H9 (cell line): Measurements from ENCODE around the gene APBA2. TPM values are rescaled to one million over a fixed set of nuclear protein-coding genes. Genes with fewer than 3 reads are reported as not detected.
A peak's percentile ranks its signal among the peaks of the same experiment; 100 is the strongest.

Experiments used
- DNase-seq: peaks from one replicate; pipeline ENCODE4 v3.0.0-alpha.2; 2017
- H2AFZ ChIP-seq: one replicate; pipeline ENCODE4 v1.6.1; 2013; ENCODE audit warnings: mild to moderate bottlenecking, low read length, control low read depth, moderate library complexity
- H2AK5ac ChIP-seq: 2 replicates; pipeline ENCODE4 v1.6.1; 2013; ENCODE audit warnings: low read length, control low read depth, mixed read lengths; ENCODE audit not compliant: insufficient read length
- H2BK120ac ChIP-seq: one replicate; pipeline ENCODE4 v1.6.1; 2013; ENCODE audit warnings: low read depth, mild to moderate bottlenecking, low read length, control low read depth, inconsistent platforms; ENCODE audit not compliant: poor library complexity, severe bottlenecking
- H2BK12ac ChIP-seq: 2 replicates; pipeline ENCODE4 v1.6.1; 2013; ENCODE audit warnings: low read length, control low read depth, mixed read lengths, low read depth; ENCODE audit not compliant: insufficient read length
- H2BK15ac ChIP-seq: 2 replicates; pipeline ENCODE4 v1.6.1; 2013; ENCODE audit warnings: low read depth, low read length, control low read depth
- H2BK20ac ChIP-seq: one replicate; pipeline ENCODE4 v1.6.1; 2013; ENCODE audit warnings: low read depth, mild to moderate bottlenecking, low read length, control low read depth, inconsistent platforms; ENCODE audit not compliant: poor library complexity, severe bottlenecking
- H2BK5ac ChIP-seq: 2 replicates; pipeline ENCODE4 v1.6.1; 2013; ENCODE audit warnings: low read length, control low read depth, mixed read lengths; ENCODE audit not compliant: insufficient read length
- H3K14ac ChIP-seq: 2 replicates; pipeline ENCODE4 v1.6.1; 2013; ENCODE audit warnings: low read length, control low read depth; ENCODE audit not compliant: insufficient read depth
- H3K18ac ChIP-seq: 2 replicates; pipeline ENCODE4 v1.6.1; 2013; ENCODE audit warnings: low read depth, mild to moderate bottlenecking, mixed read lengths, low read length, control low read depth; ENCODE audit not compliant: insufficient read length
- H3K23ac ChIP-seq: 2 replicates; pipeline ENCODE4 v1.6.1; 2013; ENCODE audit warnings: low read length, control low read depth, mixed read lengths, low read depth; ENCODE audit not compliant: insufficient read length
- H3K23me2 ChIP-seq: 2 replicates; pipeline ENCODE4 v1.6.1; 2013; ENCODE audit warnings: low read depth, mild to moderate bottlenecking, mixed read lengths, low read length, control low read depth; ENCODE audit not compliant: insufficient read length, poor library complexity, severe bottlenecking
- H3K27ac ChIP-seq: 2 replicates; pipeline ENCODE4 v1.5.1; 2013; ENCODE audit warnings: low read length, control low read depth, mixed read lengths, low read depth; ENCODE audit not compliant: insufficient read length
- H3K27me3 ChIP-seq: 2 replicates; pipeline ENCODE4 v1.6.1; 2013; ENCODE audit warnings: low read length, control low read depth, inconsistent platforms; ENCODE audit not compliant: insufficient read depth
- H3K4ac ChIP-seq: 2 replicates; pipeline ENCODE4 v1.6.1; 2013; ENCODE audit warnings: low read depth, mild to moderate bottlenecking, control low read depth, inconsistent platforms, low read length, moderate library complexity
- H3K4me1 ChIP-seq: 2 replicates; pipeline ENCODE4 v1.6.1; 2013; ENCODE audit warnings: low read length, control low read depth, inconsistent platforms; ENCODE audit not compliant: insufficient read depth
- H3K4me2 ChIP-seq: 2 replicates; pipeline ENCODE4 v1.6.1; 2013; ENCODE audit warnings: low read length, control low read depth, mixed read lengths; ENCODE audit not compliant: insufficient read length, insufficient read depth
- H3K56ac ChIP-seq: 2 replicates; pipeline ENCODE4 v1.6.1; 2013; ENCODE audit warnings: low read depth, mild to moderate bottlenecking, mixed read lengths, low read length, control low read depth; ENCODE audit not compliant: insufficient read length
- H3K79me1 ChIP-seq: 2 replicates; pipeline ENCODE4 v1.6.1; 2013; ENCODE audit warnings: low read depth, mild to moderate bottlenecking, moderate library complexity, low read length, control low read depth, inconsistent platforms; ENCODE audit not compliant: insufficient read depth, poor library complexity, severe bottlenecking
- H3K79me2 ChIP-seq: 2 replicates; pipeline ENCODE4 v1.6.1; 2013; ENCODE audit warnings: low read length, control low read depth, inconsistent platforms; ENCODE audit not compliant: insufficient read depth
- H3K9ac ChIP-seq: 2 replicates; pipeline ENCODE4 v1.6.1; 2013; ENCODE audit warnings: low read length, control low read depth, mixed read lengths; ENCODE audit not compliant: insufficient read length; ENCODE audit errors: extremely low read depth
- H3K9me3 ChIP-seq: one replicate; pipeline ENCODE4 v1.6.1; 2013; ENCODE audit warnings: low read depth, low read length, inconsistent platforms; ENCODE audit not compliant: control insufficient read depth
- H3T11ph ChIP-seq: one replicate; pipeline ENCODE4 v1.6.1; 2013; ENCODE audit warnings: mild to moderate bottlenecking, low read length, control low read depth, inconsistent platforms
- H4K20me1 ChIP-seq: one replicate; pipeline ENCODE4 v1.6.1; 2013; ENCODE audit not compliant: control insufficient read depth, insufficient read length, insufficient read depth
- H4K5ac ChIP-seq: 2 replicates; pipeline ENCODE4 v1.6.1; 2013; ENCODE audit warnings: low read depth, mild to moderate bottlenecking, mixed read lengths, low read length, control low read depth; ENCODE audit not compliant: insufficient read length
- H4K8ac ChIP-seq: replicated peaks from 2 replicates; pipeline ENCODE4 v1.6.1; 2013; ENCODE audit warnings: low read length, control low read depth, mixed read lengths, low read depth; ENCODE audit not compliant: insufficient read length
- H4K91ac ChIP-seq: 2 replicates; pipeline ENCODE4 v1.6.1; 2013; ENCODE audit warnings: low read depth, mild to moderate bottlenecking, moderate library complexity, mixed read lengths, low read length, control low read depth; ENCODE audit not compliant: insufficient read length
- H3K27ac Mint-ChIP-seq, 3 experiments: 2 replicates in 2 of 3; 3 replicates in 1 of 3; pipeline ENCODE4 v1.8.0; 2020 to 2021; ENCODE audit warnings: mixed read lengths in 3 of 3, mild to moderate bottlenecking in 1 of 3, moderate library complexity in 1 of 3
- H3K27me3 Mint-ChIP-seq: 2 replicates; pipeline ENCODE4 v1.8.0; 2021; ENCODE audit warnings: low read depth, mild to moderate bottlenecking, moderate library complexity, mixed read lengths
- H3K36me3 Mint-ChIP-seq, 3 experiments: 2 replicates in 2 of 3; 3 replicates in 1 of 3; pipeline ENCODE4 v1.8.0; 2020 to 2021; ENCODE audit warnings: low read depth in 3 of 3, mixed read lengths in 3 of 3; ENCODE audit not compliant: insufficient read depth in 1 of 3
- H3K4me1 Mint-ChIP-seq, 2 experiments: 2 replicates each; pipeline ENCODE4 v1.8.0; 2020; ENCODE audit warnings: mixed read lengths in 2 of 2
- H3K4me3 Mint-ChIP-seq, 2 experiments: 2 replicates in 1 of 2; 3 replicates in 1 of 2; pipeline ENCODE4 v1.8.0; 2020 to 2021; ENCODE audit warnings: mild to moderate bottlenecking in 2 of 2, mixed read lengths in 2 of 2, moderate library complexity in 1 of 2
- H3K9me3 Mint-ChIP-seq, 2 experiments: 2 replicates in 1 of 2; 3 replicates in 1 of 2; pipeline ENCODE4 v1.8.0; 2020; ENCODE audit warnings: mild to moderate bottlenecking in 2 of 2, mixed read lengths in 2 of 2, moderate library complexity in 1 of 2
- WGBS: extraction: QIAGEN DNeasy Blood & Tissue Kit; methylation state at CpG from one replicate; pipeline ENCODE4 v1.1.7; 2013; ENCODE audit warnings: missing lambda C conversion rate, low lambda C conversion rate, mixed read lengths; ENCODE audit not compliant: insufficient read length; ENCODE audit errors: extremely low coverage; 5-methylcytosine and 5-hydroxymethylcytosine counted together
- total RNA-seq: library from RNA; stranded (reverse); gene quantifications from 2 replicates; pipeline ENCODE4 v1.2.1, GENCODE V29; 2021
- TF ChIP-seq, protein P1 (sequence below): fragments of 200-600 bp; sonication (generic); conservative IDR thresholded peaks from 3 replicates; pipeline ENCODE4 v1.8.0; 2021; ENCODE audit warnings: antibody characterized with exemption, mild to moderate bottlenecking

The APBA2 gene
- total RNA-seq, 1 experiment from 2014 or later: 14.3 TPM

DNA sequence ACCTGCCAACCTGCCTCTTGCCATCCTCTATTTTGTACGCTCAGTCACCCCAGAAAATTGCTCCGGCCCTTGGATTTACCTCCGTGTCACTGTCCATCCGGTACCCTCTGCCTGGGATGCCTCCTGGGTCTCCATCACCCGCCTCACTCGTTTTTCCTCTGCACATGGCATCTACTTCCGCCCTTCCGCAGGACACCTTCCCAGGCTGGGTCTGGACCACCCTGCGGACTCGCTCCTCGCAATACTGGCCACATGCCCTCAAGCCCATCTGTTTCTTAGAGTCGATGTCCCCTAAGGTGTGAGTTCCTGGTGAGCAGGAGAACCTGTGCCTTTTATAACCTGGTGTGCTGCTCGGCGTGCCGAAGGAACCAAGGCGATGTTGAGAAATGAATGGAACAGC lies 58.5 kb downstream of the APBA2 start:
- Histone ChIP-seq H3K4ac (no peak overlapping the region), H2AK5ac (no peak overlapping the region), H2BK120ac (no peak overlapping the region), H3K79me2 (no peaks in the 10 kb centered on the region), H4K5ac (no peak overlapping the region), H4K91ac (no peak overlapping the region), H3K4me1 (no peaks in the 10 kb centered on the region), H3K14ac (no peak overlapping the region; the same call in 1 of the 2 replicates), H4K20me1 (no peaks in the 10 kb centered on the region), H4K8ac (no peak overlapping the region), H3K9ac (no peak overlapping the region), H2BK5ac (no peak overlapping the region), H2AFZ (no peak overlapping the region), H2BK15ac (no peak overlapping the region), H3K27ac (no peak overlapping the region), H3K18ac (no peak overlapping the region), H2BK20ac (no peak overlapping the region), H3K9me3 (no peaks in the 10 kb centered on the region), H3K56ac (no peak overlapping the region), H3K79me1 (no peaks in the 10 kb centered on the region), H3K23me2 (no peaks in the 10 kb centered on the region), H3K4me2 (no peak overlapping the region), H3K27me3 (no peaks in the 10 kb centered on the region), H3T11ph (no peak overlapping the region), H2BK12ac (no peak overlapping the region), H3K23ac (no peak overlapping the region)
- no CpG with 5 or more reads among the region's 16 CpGs for WGBS
- Mint-ChIP-seq H3K4me1 (peaks cover 6 to 8% of the 10 kb centered on the region in 2 experiments; a peak in 3 of 4 replicates), H3K4me3 (no peak overlapping the region), H3K27ac (peak overlapping the region in 1 of 3 experiments; percentile 44; a peak in 2 of 7 replicates), H3K9me3 (peaks cover 10 to 11% of the 10 kb centered on the region in 2 experiments), H3K27me3 (peaks cover 2% of the 10 kb centered on the region; the same call in 1 of the 2 replicates), H3K36me3 (peaks cover 4 to 20% (median 19%) of the 10 kb centered on the region in 3 experiments)
- peak; percentile 3 for DNase-seq
- TF ChIP-seq, protein P1, sequence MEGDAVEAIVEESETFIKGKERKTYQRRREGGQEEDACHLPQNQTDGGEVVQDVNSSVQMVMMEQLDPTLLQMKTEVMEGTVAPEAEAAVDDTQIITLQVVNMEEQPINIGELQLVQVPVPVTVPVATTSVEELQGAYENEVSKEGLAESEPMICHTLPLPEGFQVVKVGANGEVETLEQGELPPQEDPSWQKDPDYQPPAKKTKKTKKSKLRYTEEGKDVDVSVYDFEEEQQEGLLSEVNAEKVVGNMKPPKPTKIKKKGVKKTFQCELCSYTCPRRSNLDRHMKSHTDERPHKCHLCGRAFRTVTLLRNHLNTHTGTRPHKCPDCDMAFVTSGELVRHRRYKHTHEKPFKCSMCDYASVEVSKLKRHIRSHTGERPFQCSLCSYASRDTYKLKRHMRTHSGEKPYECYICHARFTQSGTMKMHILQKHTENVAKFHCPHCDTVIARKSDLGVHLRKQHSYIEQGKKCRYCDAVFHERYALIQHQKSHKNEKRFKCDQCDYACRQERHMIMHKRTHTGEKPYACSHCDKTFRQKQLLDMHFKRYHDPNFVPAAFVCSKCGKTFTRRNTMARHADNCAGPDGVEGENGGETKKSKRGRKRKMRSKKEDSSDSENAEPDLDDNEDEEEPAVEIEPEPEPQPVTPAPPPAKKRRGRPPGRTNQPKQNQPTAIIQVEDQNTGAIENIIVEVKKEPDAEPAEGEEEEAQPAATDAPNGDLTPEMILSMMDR: no peak
